WTC11 (cell line): ENCODE measurements around the gene SUZ12. TPM values are rescaled to one million over a fixed set of nuclear protein-coding genes. Genes with fewer than 3 reads are reported as not detected.
"Not testable (repeated sequence)": the region's sequence is repeated elsewhere in the genome, so short reads cannot be mapped to it uniquely, and the experiment has no call there.

Source experiments
- ATAC-seq: fragments of 200-7000 bp; cut with Tn5 transposase; 2 replicates; pipeline ENCODE4 v1.10.0; 2021; ENCODE audit warnings: mild to moderate bottlenecking, moderate library complexity
- CTCF ChIA-PET: fragments of 300-600 bp; sonication (Branson Sonifier 250); formaldehyde crosslinking; loops from one replicate; lab custom pipeline; 2021; ENCODE audit warnings: antibody characterized with exemption; lab: Charles Lee
- POLR2A ChIA-PET: fragments of 350-600 bp; sonication (Branson Sonifier 250); formaldehyde crosslinking; loops from one replicate; lab custom pipeline; 2021; ENCODE audit warnings: antibody characterized with exemption; lab: Charles Lee
- DNase-seq: peaks from one replicate; pipeline ENCODE4 v3.0.0; 2021; ENCODE audit warnings: low spot score
- H3K27ac Mint-ChIP-seq: 2 replicates; pipeline ENCODE4 v1.8.0; 2021; ENCODE audit warnings: mixed read lengths
- H3K27me3 Mint-ChIP-seq: 2 replicates; pipeline ENCODE4 v1.8.0; 2021; ENCODE audit warnings: low read depth, mild to moderate bottlenecking, moderate library complexity, mixed read lengths
- H3K36me3 Mint-ChIP-seq: 2 replicates; pipeline ENCODE4 v1.8.0; 2021; ENCODE audit warnings: mixed read lengths
- H3K4me1 Mint-ChIP-seq: 2 replicates; pipeline ENCODE4 v1.8.0; 2022; ENCODE audit warnings: mixed read lengths
- H3K4me3 Mint-ChIP-seq: 2 replicates; pipeline ENCODE4 v1.8.0; 2021; ENCODE audit warnings: mild to moderate bottlenecking, moderate library complexity, mixed read lengths
- H3K9me3 Mint-ChIP-seq: 2 replicates; pipeline ENCODE4 v1.8.0; 2021; ENCODE audit warnings: mixed read lengths
- ATF1 ChIP-seq: sonication (generic); formaldehyde crosslinking; IDR thresholded peaks from 2 replicates; pipeline ENCODE4 v1.8.1; 2023; ENCODE audit warnings: mild to moderate bottlenecking, moderate library complexity, missing genetic modification reagents
- ATF3 ChIP-seq: sonication (generic); formaldehyde crosslinking; conservative IDR thresholded peaks from 2 replicates; pipeline ENCODE4 v1.8.1; 2022; ENCODE audit warnings: mild to moderate bottlenecking, missing genetic modification reagents
- ATF6 ChIP-seq: sonication (generic); formaldehyde crosslinking; IDR thresholded peaks from 2 replicates; pipeline ENCODE4 v1.8.1; 2023; ENCODE audit warnings: mild to moderate bottlenecking, missing genetic modification reagents
- CBFB ChIP-seq: sonication (generic); formaldehyde crosslinking; IDR thresholded peaks from 2 replicates; pipeline ENCODE4 v1.8.1; 2022; ENCODE audit warnings: mild to moderate bottlenecking, low read depth, missing genetic modification reagents
- CTCF ChIP-seq: fragments of 200-600 bp; IDR thresholded peaks from 2 replicates; pipeline ENCODE4 v1.8.0; 2022; ENCODE audit warnings: antibody characterized with exemption
- ERG ChIP-seq: fragments of 250-450 bp; sonication (Bioruptor Pico); IDR thresholded peaks from 2 replicates; pipeline ENCODE4 v1.8.0; 2021; ENCODE audit warnings: mild to moderate bottlenecking
- IRF2 ChIP-seq: sonication (generic); formaldehyde crosslinking; IDR thresholded peaks from 2 replicates; pipeline ENCODE4 v1.8.0; 2022; ENCODE audit warnings: low read depth, missing genetic modification reagents, borderline replicate concordance
- MXD4 ChIP-seq: fragments of 250-450 bp; sonication (Bioruptor Pico); IDR thresholded peaks from 2 replicates; pipeline ENCODE4 v1.8.0; 2021; ENCODE audit warnings: mild to moderate bottlenecking, moderate library complexity, borderline replicate concordance
- NFATC4 ChIP-seq: fragments of 250-450 bp; sonication (Bioruptor Pico); IDR thresholded peaks from 2 replicates; pipeline ENCODE4 v1.9.0; 2021; ENCODE audit warnings: mild to moderate bottlenecking
- NR1H2 ChIP-seq: sonication (generic); formaldehyde crosslinking; IDR thresholded peaks from 2 replicates; pipeline ENCODE4 v1.9.0; 2021; ENCODE audit warnings: mild to moderate bottlenecking, moderate library complexity, missing genetic modification reagents
- TP53 ChIP-seq: sonication (generic); formaldehyde crosslinking; IDR thresholded peaks from 2 replicates; pipeline ENCODE4 v1.8.1; 2023; ENCODE audit warnings: mild to moderate bottlenecking, missing genetic modification reagents
- ZMAT4 ChIP-seq: fragments of 250-450 bp; sonication (Bioruptor Pico); IDR thresholded peaks from 2 replicates; pipeline ENCODE4 v1.9.0; 2021; ENCODE audit warnings: mild to moderate bottlenecking
- ZNF263 ChIP-seq: sonication (generic); formaldehyde crosslinking; IDR thresholded peaks from 2 replicates; pipeline ENCODE4 v1.8.1; 2022; ENCODE audit warnings: low read depth, mild to moderate bottlenecking, moderate library complexity, missing genetic modification reagents
- ZNF317 ChIP-seq: sonication (generic); formaldehyde crosslinking; IDR thresholded peaks from 2 replicates; pipeline ENCODE4 v1.8.1; 2023; ENCODE audit warnings: low read depth, mild to moderate bottlenecking, moderate library complexity, missing genetic modification reagents, borderline replicate concordance
- ZNF423 ChIP-seq: fragments of 250-450 bp; sonication (Bioruptor Pico); IDR thresholded peaks from 2 replicates; pipeline ENCODE4 v2.1.2; 2022; ENCODE audit warnings: mild to moderate bottlenecking, moderate library complexity
- total RNA-seq: library from RNA; stranded (reverse); gene quantifications from 3 replicates; pipeline ENCODE4 v1.2.3, GENCODE V29; 2021

The SUZ12 gene
- total RNA-seq, 1 experiment from 2014 or later = 28.4 TPM

- ChIA-PET POLR2A (interaction anchor here (0.5 kb wide), 1 partner anchor 152 kb away, joined by 3 read pairs; no protein-coding TSS in a partner anchor), CTCF (interaction anchor here (0.6 kb wide), 1 partner anchor 195 kb away, joined by 3 read pairs; no protein-coding TSS in a partner anchor)
- no peak for DNase-seq
- ATAC-seq = no peak
- Mint-ChIP-seq H3K27me3 (no peaks in the 10 kb centered on the region), H3K27ac (no peak overlapping the region), H3K4me1 (no peaks in the 10 kb centered on the region), H3K4me3 (no peak overlapping the region), H3K9me3 (no peaks in the 10 kb centered on the region)
- no peak for TF ChIP-seq ATF1
- no peak for TF ChIP-seq ZNF317 (CRISPR knock-in tag)
- TF ChIP-seq ZNF263 = no peak
- TF ChIP-seq ERG (CRISPR knock-in tag) = no peak
- TF ChIP-seq ATF6 = no peak
- TF ChIP-seq NR1H2 (CRISPR knock-in tag) = no peak
- TF ChIP-seq MXD4 (CRISPR knock-in tag) = no peak
- TF ChIP-seq, all 79 proteins: peak for 0
- no peaks in the 10 kb centered on the region for H3K36me3 Mint-ChIP-seq
Observed at GRCh38 chr17:31908386-31908785, 28.4 kb upstream of the SUZ12 start.

GRCh38 chr17:31912705-31913104, 24.1 kb upstream of the SUZ12 start:
- H3K27ac Mint-ChIP-seq, H3K27me3 Mint-ChIP-seq: not testable (repeated sequence)

GRCh38 chr17:31915456-31916100, 21.2 kb upstream of the SUZ12 start:
- Mint-ChIP-seq H3K9me3 (peaks cover 5% of the 10 kb centered on the region), H3K27ac (no peak overlapping the region), H3K36me3 (peaks cover 5% of the 10 kb centered on the region), H3K4me3 (no peak overlapping the region), H3K27me3 (no peaks in the 10 kb centered on the region), H3K4me1 (peaks cover 6% of the 10 kb centered on the region)
- no peak for DNase-seq
- POLR2A ChIA-PET = no interaction called here
- CTCF ChIA-PET = interaction anchor here (0.6 kb wide), 1 partner anchor 21 kb away, joined by 3 read pairs; the partner anchor contains the start of gene SUZ12
- TF ChIP-seq ZNF263 (no peak), NFATC4 (CRISPR knock-in tag) (no peak), CBFB (no peak), CTCF (no peak), IRF2 (CRISPR knock-in tag) (no peak), ZNF423 (CRISPR knock-in tag) (no peak), ATF3 (CRISPR knock-in tag) (no peak), ZMAT4 (CRISPR knock-in tag) (no peak), TP53 (no peak)
- no peak for ATAC-seq

More at GRCh38 chr17:31912705-31913104, 24.1 kb upstream of the SUZ12 start:
- H3K4me3 Mint-ChIP-seq, H3K4me1 Mint-ChIP-seq, H3K9me3 Mint-ChIP-seq, POLR2A ChIA-PET, ATAC-seq, H3K36me3 Mint-ChIP-seq, DNase-seq: not testable (repeated sequence)
- CTCF ChIA-PET = interaction anchor here (0.6 to 2.2 kb wide), 9 partner anchors 11 to 262 kb away, joined by 3 to 16 read pairs (median 3); partner anchors contain the start of genes LRRC37B and UTP6
